HCT116 (cell line): ENCODE measurements around the gene P2RY12.

Source experiments
- CTCF ChIP-seq, 3 experiments: fragments of 200-600 bp in 1 of 3; sonication (generic) in 1 of 3; IDR thresholded peaks in 2 of 3; conservative IDR thresholded peaks in 1 of 3; 2 replicates each; pipeline ENCODE4 v1.5.1; 2012 to 2017; ENCODE audit warnings: low read depth in 2 of 3, low read length in 2 of 3, antibody characterized with exemption in 1 of 3, borderline replicate concordance in 1 of 3, control low read depth in 1 of 3, mild to moderate bottlenecking in 1 of 3, mixed read lengths in 1 of 3, mixed run types in 1 of 3, moderate library complexity in 1 of 3; ENCODE audit not compliant: insufficient read depth in 1 of 3
- EZH2 ChIP-seq: fragments of 200-600 bp; sonication (generic); IDR thresholded peaks from 2 replicates; pipeline ENCODE4 v1.6.1; 2017; ENCODE audit warnings: antibody characterized with exemption, mixed run types
- EZH2phosphoT487 ChIP-seq: fragments of 200-600 bp; IDR thresholded peaks from 2 replicates; pipeline ENCODE4 v1.6.1; 2018; ENCODE audit warnings: antibody characterized with exemption, borderline replicate concordance
- FOSL1 ChIP-seq: IDR thresholded peaks from 2 replicates; pipeline ENCODE4 v1.6.1; 2012; ENCODE audit warnings: low read depth
- MAX ChIP-seq: IDR thresholded peaks from 2 replicates; pipeline ENCODE4 v1.6.1; 2012
- POLR2A ChIP-seq: IDR thresholded peaks from 2 replicates; pipeline ENCODE4 v1.7.0; 2011; ENCODE audit warnings: borderline replicate concordance; ENCODE audit not compliant: insufficient read depth, insufficient read length; ENCODE audit errors: extremely low read depth
- SRF ChIP-seq: IDR thresholded peaks from 2 replicates; pipeline ENCODE4 v1.6.1; 2012; ENCODE audit warnings: low read depth
- YY1 ChIP-seq: IDR thresholded peaks from 2 replicates; pipeline ENCODE4 v1.6.1; 2011; ENCODE audit warnings: low read length, low read depth, moderate library complexity, mild to moderate bottlenecking; ENCODE audit not compliant: insufficient replicate concordance; ENCODE audit errors: extremely low read depth
- ZBTB33 ChIP-seq: IDR thresholded peaks from 2 replicates; pipeline ENCODE4 v1.6.1; 2011; ENCODE audit warnings: mild to moderate bottlenecking, low read length, moderate library complexity; ENCODE audit not compliant: insufficient replicate concordance; ENCODE audit errors: extremely low read depth
- ZNF274 ChIP-seq: fragments of 200-500 bp; sonication (Bioruptor generic); IDR thresholded peaks from 2 replicates; pipeline ENCODE4 v1.6.1; 2014; ENCODE audit warnings: mild to moderate bottlenecking, low read depth, low read length, inconsistent platforms

GRCh38 chr3:151382671-151383070 lies 1.9 kb downstream of the P2RY12 start:
- no peak for TF ChIP-seq CTCF (IDR thresholded peaks at IDR 0.05 in 2 of 3, conservative IDR thresholded peaks at IDR 0.05 in 1 of 3; ENCODE audit: borderline replicate concordance in 1 of 3, insufficient read depth in 1 of 3, low read depth in 2 of 3, low read length in 2 of 3)
- no peak for TF ChIP-seq POLR2A
- no peak for TF ChIP-seq EZH2
- TF ChIP-seq EZH2phosphoT487, result no peak
- TF ChIP-seq FOSL1, result no peak
- no peak for TF ChIP-seq MAX
- no peak for TF ChIP-seq ZNF274
- no peak for TF ChIP-seq ZBTB33
- TF ChIP-seq YY1, result no peak
- TF ChIP-seq SRF, result no peak
